Mesodermal cell (in vitro differentiated cells): ENCODE measurements around the gene HHATL.

Experiments
- H3K27ac ChIP-seq: 2 replicates; pipeline ENCODE4 v1.7.0; 2013; ENCODE audit warnings: mild to moderate bottlenecking, low read depth, low read length, moderate library complexity; ENCODE audit not compliant: severe bottlenecking
- H3K36me3 ChIP-seq: 2 replicates; pipeline ENCODE4 v1.7.1; 2013; ENCODE audit warnings: mild to moderate bottlenecking, low read length, moderate library complexity; ENCODE audit not compliant: control insufficient read depth, insufficient read depth
- H3K4me1 ChIP-seq: one replicate; pipeline ENCODE4 v1.7.1; 2013; ENCODE audit warnings: mild to moderate bottlenecking, low read length; ENCODE audit not compliant: insufficient read depth, control insufficient read depth, poor library complexity, severe bottlenecking
- H3K4me3 ChIP-seq: 2 replicates; pipeline ENCODE4 v1.7.0; 2013; ENCODE audit warnings: low read length, control low read depth, mild to moderate bottlenecking; ENCODE audit not compliant: insufficient read depth, poor library complexity, severe bottlenecking; ENCODE audit errors: extremely low read depth
- H3K9me3 ChIP-seq: 2 replicates; pipeline ENCODE4 v1.7.1; 2013; ENCODE audit warnings: mild to moderate bottlenecking, low read length, moderate library complexity; ENCODE audit not compliant: control insufficient read depth
- WGBS, 2 experiments: methylation state at CpG; one replicate each; pipeline ENCODE4 v1.1.5; 2013; ENCODE audit warnings: missing lambda C conversion rate in 2 of 2; ENCODE audit not compliant: insufficient coverage in 2 of 2; 5-methylcytosine and 5-hydroxymethylcytosine counted together

Gene HHATL

DNA sequence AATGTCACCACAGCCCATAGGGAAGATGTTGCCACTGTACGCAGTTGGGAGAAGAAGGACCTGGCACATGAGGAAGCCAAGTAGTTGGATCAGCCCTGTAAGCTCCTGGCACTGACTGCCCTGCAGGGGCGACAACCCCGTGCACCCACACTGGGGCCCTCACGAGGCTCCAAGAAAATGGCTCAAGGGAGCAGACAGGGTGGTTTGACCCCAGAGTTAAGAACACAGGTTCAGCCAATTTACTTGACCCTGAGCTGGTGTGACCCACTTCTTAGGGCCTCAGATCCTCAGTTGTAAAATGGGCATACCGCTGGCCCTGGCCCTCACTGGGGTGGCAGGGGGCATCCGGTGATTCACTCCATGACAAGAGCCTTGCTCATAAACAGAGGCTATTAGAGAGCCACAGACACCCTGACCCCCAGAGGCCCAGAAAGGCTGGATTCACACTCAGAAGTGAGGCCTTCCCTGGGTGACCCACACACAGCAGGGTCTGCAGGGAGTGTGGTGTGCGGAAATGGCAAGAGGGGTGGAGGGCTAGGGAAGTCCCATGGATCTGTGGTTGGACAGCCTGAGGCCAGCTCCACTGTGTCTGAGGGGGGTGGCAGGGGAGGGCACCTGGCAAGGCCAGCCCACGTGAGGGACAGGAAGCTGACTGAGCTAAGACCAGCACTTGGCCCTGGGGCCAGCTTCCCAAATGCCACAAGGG is 1.7 kb upstream of the HHATL start:
- no peaks in the 10 kb centered on the region for H3K36me3 ChIP-seq
- no peaks in the 10 kb centered on the region for H3K9me3 ChIP-seq
- no peak overlapping the region for H3K27ac ChIP-seq
- no peaks in the 10 kb centered on the region for H3K4me1 ChIP-seq
- WGBS, 2 experiments = 87 to 96% methylated on average over 7 of the region's 8 CpGs
- no peak overlapping the region for H3K4me3 ChIP-seq

DNA sequence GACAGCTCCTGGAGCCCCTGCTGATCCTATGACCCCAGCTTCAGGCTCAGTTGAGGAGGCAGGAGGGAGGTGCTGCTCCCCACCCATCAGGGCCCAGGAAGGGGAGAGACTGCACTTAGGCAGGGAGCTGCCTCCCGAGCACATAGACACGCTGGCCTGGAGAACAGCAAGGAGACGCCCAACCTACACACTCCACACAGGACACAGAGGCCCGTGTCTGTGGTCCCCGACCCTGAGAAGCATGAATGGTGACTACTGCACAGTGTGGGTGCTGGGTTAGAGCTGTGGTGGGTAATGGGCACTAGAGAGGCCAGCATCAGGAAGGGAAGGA is 1.1 kb upstream of the HHATL start:
- Histone ChIP-seq H3K27ac (no peak overlapping the region), H3K36me3 (no peaks in the 10 kb centered on the region), H3K9me3 (no peaks in the 10 kb centered on the region), H3K4me3 (no peak overlapping the region), H3K4me1 (no peaks in the 10 kb centered on the region)
- WGBS, 2 experiments = no CpG with 5 or more reads among the region's 5 CpGs

- no peak overlapping the region for H3K27ac ChIP-seq
- no peaks in the 10 kb centered on the region for H3K4me1 ChIP-seq
- H3K36me3 ChIP-seq = no peaks in the 10 kb centered on the region
- WGBS, 2 experiments = 89 to 90% methylated on average over 4 to 6 of the region's 6 CpGs
- no peak overlapping the region for H3K4me3 ChIP-seq
- no peaks in the 10 kb centered on the region for H3K9me3 ChIP-seq
These were observed 540 bp upstream of the HHATL start for GRCh38 chr3:42702982-42703694.

GRCh38 chr3:42701371-42702065 is 1.1 kb downstream of the HHATL start:
- H3K4me1 ChIP-seq = no peaks in the 10 kb centered on the region
- WGBS, 2 experiments = 17 to 29% methylated on average over 8 to 10 of the region's 15 CpGs
- H3K9me3 ChIP-seq = no peaks in the 10 kb centered on the region
- no peak overlapping the region for H3K27ac ChIP-seq
- no peak overlapping the region for H3K4me3 ChIP-seq
- H3K36me3 ChIP-seq = no peaks in the 10 kb centered on the region

DNA sequence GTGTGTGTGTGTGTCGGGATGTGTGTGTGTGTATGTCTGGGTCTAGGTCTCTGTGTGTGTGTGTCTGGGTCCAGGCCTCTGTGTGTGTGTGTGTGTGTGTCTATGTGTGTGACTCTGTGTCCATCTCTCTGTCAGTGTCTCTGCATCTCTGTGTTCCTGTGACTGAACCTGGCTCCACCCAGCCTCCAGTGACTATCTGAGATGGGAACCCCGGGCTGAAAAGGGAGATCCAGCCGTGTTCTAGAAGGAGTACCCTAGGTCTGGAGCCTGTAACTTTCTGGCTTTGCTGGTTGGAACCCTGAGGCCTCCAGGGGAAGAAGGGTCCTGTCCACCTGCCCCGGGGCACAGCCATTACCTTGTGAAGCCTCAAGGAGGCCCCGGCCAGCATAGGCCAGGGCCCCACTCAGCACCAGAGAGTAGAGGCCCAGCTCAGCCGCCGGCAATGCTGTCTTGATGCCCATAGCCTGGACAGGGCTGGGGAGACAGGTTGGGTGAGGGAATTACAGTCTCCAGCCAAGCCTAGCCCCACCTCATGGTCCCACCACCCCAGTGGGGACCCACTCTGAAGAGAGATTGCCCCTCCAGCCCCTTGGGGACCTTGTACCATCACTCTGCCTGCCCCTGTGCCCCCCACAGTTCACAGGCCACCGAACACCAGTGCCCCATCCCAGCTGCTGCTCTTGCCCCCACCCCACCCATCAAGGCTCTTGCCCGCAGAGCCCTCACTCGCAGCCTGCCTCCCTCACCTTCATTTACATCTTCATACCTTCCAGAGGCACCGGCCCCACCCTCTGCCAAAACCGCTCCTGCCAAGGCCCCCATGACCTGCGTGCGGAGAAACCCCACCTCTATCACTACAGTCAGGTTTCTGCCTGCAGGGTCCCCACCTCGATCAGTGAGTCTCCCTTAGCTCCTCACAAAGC is 2.0 kb downstream of the HHATL start:
- no peaks in the 10 kb centered on the region for H3K36me3 ChIP-seq
- no peaks in the 10 kb centered on the region for H3K4me1 ChIP-seq
- 65 to 66% methylated on average over 12 to 15 of the region's 15 CpGs for WGBS, 2 experiments
- H3K4me3 ChIP-seq = no peak overlapping the region
- no peaks in the 10 kb centered on the region for H3K9me3 ChIP-seq
- no peak overlapping the region for H3K27ac ChIP-seq

DNA sequence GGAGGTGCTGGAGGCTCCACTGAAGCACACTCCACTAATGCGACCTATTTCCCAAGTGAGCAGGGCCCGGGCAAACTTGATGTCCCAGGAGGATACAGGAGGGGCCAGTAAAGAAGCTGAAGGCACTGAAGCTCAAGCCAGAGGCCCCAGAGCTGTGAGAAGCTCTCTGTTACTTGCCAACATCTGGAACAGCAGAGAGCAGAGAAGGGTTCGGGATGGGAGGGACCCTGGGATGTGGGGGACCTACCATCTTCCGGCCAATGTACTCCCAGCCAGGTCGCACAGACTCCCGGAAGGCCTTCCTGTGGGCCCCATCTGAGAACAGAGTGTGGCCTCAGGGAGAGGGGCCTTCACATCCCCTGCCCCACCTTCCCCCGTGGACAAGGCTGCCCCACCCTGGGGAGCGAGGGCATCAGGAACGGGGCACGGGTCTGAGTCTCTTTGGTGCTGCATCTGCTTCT is 3.1 kb downstream of the HHATL start:
- no peak overlapping the region for H3K27ac ChIP-seq
- H3K4me1 ChIP-seq = no peaks in the 10 kb centered on the region
- 86 to 87% methylated on average over 9 of the region's 10 CpGs for WGBS, 2 experiments
- no peaks in the 10 kb centered on the region for H3K36me3 ChIP-seq
- no peak overlapping the region for H3K4me3 ChIP-seq
- H3K9me3 ChIP-seq = no peaks in the 10 kb centered on the region

- Histone ChIP-seq H3K36me3 (no peaks in the 10 kb centered on the region), H3K4me3 (no peak overlapping the region), H3K9me3 (no peaks in the 10 kb centered on the region), H3K4me1 (no peaks in the 10 kb centered on the region), H3K27ac (no peak overlapping the region)
- 88 to 89% methylated on average over 7 to 8 of the region's 9 CpGs for WGBS, 2 experiments
These were observed 3.7 kb downstream of the HHATL start for GRCh38 chr3:42698911-42699230.

- Histone ChIP-seq H3K4me1 (no peaks in the 10 kb centered on the region), H3K4me3 (no peak overlapping the region), H3K36me3 (no peaks in the 10 kb centered on the region), H3K9me3 (no peaks in the 10 kb centered on the region), H3K27ac (no peak overlapping the region)
- WGBS, 2 experiments = 85 to 94% methylated on average over 4 to 7 of the region's 7 CpGs
These were observed 4.2 kb downstream of the HHATL start for GRCh38 chr3:42698216-42698910.

DNA sequence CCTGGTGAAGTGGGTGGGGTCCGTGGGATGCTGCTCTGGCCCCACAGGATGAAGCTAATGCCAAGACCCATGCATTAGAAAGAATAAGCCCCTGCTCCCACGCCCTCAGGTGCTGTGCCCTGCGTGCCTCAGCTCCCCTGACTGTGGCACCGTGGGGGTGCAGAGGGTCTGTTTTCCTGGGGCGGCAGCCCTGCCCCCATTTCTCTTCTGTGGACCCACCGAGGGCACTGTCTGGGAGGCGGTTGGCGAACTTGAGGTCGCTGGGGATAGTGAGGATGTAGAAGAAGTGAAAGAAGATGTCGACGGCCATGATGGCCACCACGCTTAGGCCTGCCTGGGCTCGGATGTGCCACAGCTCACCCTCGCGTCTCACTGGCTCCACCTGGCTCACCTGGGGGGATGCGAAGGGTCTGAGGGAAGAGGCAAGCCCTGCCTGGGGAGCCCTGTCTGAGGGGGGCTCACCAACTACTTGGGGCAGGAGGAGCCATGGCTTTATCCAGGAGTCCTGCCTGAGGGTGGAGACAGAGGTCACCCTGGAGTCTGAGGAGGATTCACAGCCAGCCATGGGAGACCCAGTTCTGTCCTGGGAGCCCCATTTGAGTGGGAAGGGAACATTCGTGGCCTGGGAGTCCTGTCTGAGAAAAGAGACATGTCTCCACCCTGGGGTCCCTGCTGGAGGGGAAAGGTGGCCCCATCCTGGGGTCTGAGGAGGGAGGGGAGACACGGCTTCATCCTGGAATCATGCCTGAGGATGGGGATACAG is 5.1 kb downstream of the HHATL start:
- Histone ChIP-seq H3K27ac (no peak overlapping the region), H3K9me3 (no peaks in the 10 kb centered on the region), H3K36me3 (no peaks in the 10 kb centered on the region), H3K4me3 (no peak overlapping the region), H3K4me1 (no peaks in the 10 kb centered on the region)
- WGBS, 2 experiments = 83 to 85% methylated on average over 15 of the region's 18 CpGs
